IMR-90 (cell line): ENCODE results near the gene ELMO1. TPM values are rescaled to one million over a fixed set of nuclear protein-coding genes. Genes with fewer than 3 reads are reported as not detected.

Experiments
- ATAC-seq: fragments of 200-7000 bp; cut with Tn5 transposase; 2 replicates; pipeline ENCODE4 v1.9.1; 2020; ENCODE audit warnings: low read depth, mild to moderate bottlenecking, moderate library complexity
- BruUV-seq: library from RNA; stranded (reverse); fragments of 400-500 nt; replicated peaks from 2 replicates; lab custom pipeline; 2021; lab: Mats Ljungman, UMichigan
- CTCF ChIA-PET: fragments of 300-600 bp; formaldehyde crosslinking; extraction: SDS; loops from one replicate; lab custom pipeline; 2021; ENCODE audit warnings: antibody characterized with exemption; lab: Yijun Ruan, JAX
- POLR2A ChIA-PET: fragments of 300-600 bp; sonication (Branson Sonifier 250); formaldehyde crosslinking; loops from one replicate; lab custom pipeline; 2022; ENCODE audit warnings: antibody characterized with exemption; ENCODE audit not compliant: unreplicated experiment; lab: Charles Lee
- DNase-seq: peaks from one replicate; pipeline ENCODE4 v3.0.0; 2013
- H2AFZ ChIP-seq: replicated peaks from 2 replicates; pipeline ENCODE3; 2013; ENCODE audit warnings: low read length, mild to moderate bottlenecking; ENCODE audit not compliant: poor library complexity
- H2AK5ac ChIP-seq: 2 replicates; pipeline ENCODE4 v1.6.1; 2013; ENCODE audit warnings: low read depth, low read length, inconsistent platforms
- H2AK9ac ChIP-seq: replicated peaks from 2 replicates; pipeline ENCODE3; 2013; ENCODE audit warnings: mild to moderate bottlenecking, low read depth, low read length, moderate library complexity; ENCODE audit not compliant: poor library complexity
- H2BK120ac ChIP-seq: 2 replicates; pipeline ENCODE4 v1.6.1; 2013; ENCODE audit warnings: low read depth, low read length, inconsistent platforms
- H2BK15ac ChIP-seq: 3 replicates; pipeline ENCODE4 v1.6.1; 2013; ENCODE audit warnings: low read depth, low read length, inconsistent platforms
- H2BK20ac ChIP-seq: 2 replicates; pipeline ENCODE4 v1.6.1; 2013; ENCODE audit warnings: low read depth, mild to moderate bottlenecking, inconsistent platforms, low read length, moderate library complexity
- H2BK5ac ChIP-seq: 2 replicates; pipeline ENCODE4 v1.6.1; 2013; ENCODE audit warnings: mild to moderate bottlenecking, low read depth, low read length, inconsistent platforms; ENCODE audit not compliant: poor library complexity, severe bottlenecking
- H3K14ac ChIP-seq: replicated peaks from 2 replicates; pipeline ENCODE4 v1.6.1; 2013; ENCODE audit warnings: low read depth, low read length, inconsistent platforms
- H3K18ac ChIP-seq: 2 replicates; pipeline ENCODE4 v1.6.1; 2013; ENCODE audit warnings: low read depth, low read length, control low read depth
- H3K23ac ChIP-seq: 2 replicates; pipeline ENCODE4 v1.6.1; 2013; ENCODE audit warnings: low read depth, low read length, inconsistent platforms
- H3K27ac ChIP-seq: 2 replicates; pipeline ENCODE4 v1.5.1; 2013; ENCODE audit warnings: mild to moderate bottlenecking, control low read depth, low read length; ENCODE audit not compliant: insufficient read depth
- H3K27me3 ChIP-seq: 2 replicates; pipeline ENCODE4 v1.6.1; 2013; ENCODE audit warnings: low read length; ENCODE audit not compliant: control insufficient read depth, insufficient read depth
- H3K36me3 ChIP-seq: 2 replicates; pipeline ENCODE4 v1.6.1; 2013; ENCODE audit warnings: low read length, mixed read lengths; ENCODE audit not compliant: control insufficient read depth, insufficient read depth
- H3K4ac ChIP-seq: 2 replicates; pipeline ENCODE4 v1.6.1; 2013; ENCODE audit warnings: low read depth, low read length, inconsistent platforms
- H3K4me1 ChIP-seq: 2 replicates; pipeline ENCODE4 v1.6.1; 2013; ENCODE audit warnings: low read length, mixed read lengths; ENCODE audit not compliant: control insufficient read depth, insufficient read depth
- H3K4me2 ChIP-seq: 2 replicates; pipeline ENCODE4 v1.6.1; 2013; ENCODE audit warnings: low read depth, mild to moderate bottlenecking, control low read depth, low read length, moderate library complexity
- H3K4me3 ChIP-seq: 2 replicates; pipeline ENCODE4 v1.5.1; 2013; ENCODE audit warnings: low read depth, mild to moderate bottlenecking, control low read depth, low read length, moderate library complexity; ENCODE audit not compliant: insufficient read depth
- H3K56ac ChIP-seq: 2 replicates; pipeline ENCODE4 v1.6.1; 2013; ENCODE audit warnings: low read length, inconsistent platforms; ENCODE audit not compliant: insufficient read depth; ENCODE audit errors: extremely low read depth
- H3K79me1 ChIP-seq, 2 experiments: 2 replicates each; pipeline ENCODE4 v1.6.1; 2013; ENCODE audit warnings: low read length in 2 of 2, inconsistent platforms in 1 of 2, low read depth in 1 of 2
- H3K9ac ChIP-seq: 2 replicates; pipeline ENCODE4 v1.6.1; 2013; ENCODE audit warnings: low read depth, low read length, control low read depth
- H3K9me1 ChIP-seq: 2 replicates; pipeline ENCODE4 v1.6.1; 2013; ENCODE audit warnings: low read length, inconsistent platforms; ENCODE audit not compliant: insufficient read depth
- H3K9me3 ChIP-seq: 2 replicates; pipeline ENCODE4 v1.6.1; 2013; ENCODE audit warnings: low read length; ENCODE audit not compliant: control insufficient read depth, insufficient read depth
- H4K20me1 ChIP-seq: 2 replicates; pipeline ENCODE4 v1.6.1; 2013; ENCODE audit warnings: low read length, inconsistent platforms; ENCODE audit not compliant: insufficient read depth
- H4K5ac ChIP-seq: 2 replicates; pipeline ENCODE4 v1.6.1; 2013; ENCODE audit warnings: mild to moderate bottlenecking, low read depth, low read length, control low read depth
- H4K8ac ChIP-seq, 2 experiments: 2 replicates each; pipeline ENCODE4 v1.6.1; 2013; ENCODE audit warnings: low read depth in 2 of 2, low read length in 2 of 2, control low read depth in 1 of 2, inconsistent platforms in 1 of 2
- H4K91ac ChIP-seq: 2 replicates; pipeline ENCODE4 v1.6.1; 2013; ENCODE audit warnings: low read depth, low read length, inconsistent platforms; ENCODE audit not compliant: insufficient read depth
- BHLHE40 ChIP-seq: fragments of 150-350 bp; IDR thresholded peaks from 2 replicates; pipeline ENCODE4 v1.6.1; 2016; ENCODE audit warnings: mild to moderate bottlenecking, low read depth, low read length
- CEBPB ChIP-seq: IDR thresholded peaks from 2 replicates; pipeline ENCODE4 v1.6.1; 2012; ENCODE audit warnings: low read depth, low read length, improper control_type of control experiment
- CTCF ChIP-seq: conservative IDR thresholded peaks from 2 replicates; pipeline ENCODE4 v1.5.1; 2012; ENCODE audit warnings: mild to moderate bottlenecking, low read depth, low read length, improper control_type of control experiment
- ELK1 ChIP-seq: fragments of 150-350 bp; IDR thresholded peaks from 2 replicates; pipeline ENCODE4 v1.6.1; 2016; ENCODE audit warnings: low read depth, mild to moderate bottlenecking, low read length, moderate library complexity, borderline replicate concordance
- FOS ChIP-seq: fragments of 150-350 bp; IDR thresholded peaks from 2 replicates; pipeline ENCODE4 v1.6.1; 2016; ENCODE audit warnings: low read depth, low read length
- MAFK ChIP-seq: IDR thresholded peaks from 2 replicates; pipeline ENCODE4 v1.6.1; 2012; ENCODE audit warnings: low read depth, low read length, improper control_type of control experiment
- MAZ ChIP-seq: IDR thresholded peaks from 2 replicates; pipeline ENCODE4 v1.6.1; 2012; ENCODE audit warnings: low read depth, mild to moderate bottlenecking, low read length, improper control_type of control experiment, moderate library complexity, borderline replicate concordance
- MXI1 ChIP-seq: IDR thresholded peaks from 2 replicates; pipeline ENCODE4 v1.6.1; 2012; ENCODE audit warnings: low read depth, mild to moderate bottlenecking, low read length, moderate library complexity, borderline replicate concordance
- NFE2L2 ChIP-seq: fragments of 150-350 bp; IDR thresholded peaks from 2 replicates; pipeline ENCODE4 v1.6.1; 2016; ENCODE audit warnings: low read depth, mild to moderate bottlenecking, low read length
- POLR2A ChIP-seq: IDR thresholded peaks from 2 replicates; pipeline ENCODE4 v1.6.1; 2012; ENCODE audit warnings: mild to moderate bottlenecking, low read depth, low read length
- RAD21 ChIP-seq: IDR thresholded peaks from 2 replicates; pipeline ENCODE4 v1.6.1; 2012; ENCODE audit warnings: low read length, improper control_type of control experiment
- RCOR1 ChIP-seq: IDR thresholded peaks from 2 replicates; pipeline ENCODE4 v1.6.1; 2012; ENCODE audit warnings: mild to moderate bottlenecking, low read length, improper control_type of control experiment; ENCODE audit not compliant: insufficient replicate concordance
- RFX5 ChIP-seq: IDR thresholded peaks from 2 replicates; pipeline ENCODE4 v1.8.0; 2012; ENCODE audit warnings: low read depth, mild to moderate bottlenecking, low read length, moderate library complexity
- SMC3 ChIP-seq: fragments of 150-350 bp; IDR thresholded peaks from 2 replicates; pipeline ENCODE4 v1.6.1; 2016; ENCODE audit warnings: low read depth, mild to moderate bottlenecking, antibody characterized with exemption, low read length, moderate library complexity
- USF2 ChIP-seq: fragments of 150-350 bp; IDR thresholded peaks from 2 replicates; pipeline ENCODE4 v1.6.1; 2017; ENCODE audit warnings: mild to moderate bottlenecking, antibody characterized with exemption, low read length, low read depth
- WGBS, 2 experiments: methylation state at CpG; one replicate each; pipeline versions ENCODE4 v1.1.5 to v1.1.7; 2013; ENCODE audit warnings: missing lambda C conversion rate in 2 of 2; ENCODE audit not compliant: insufficient read length in 1 of 2; ENCODE audit errors: extremely low coverage in 2 of 2; 5-methylcytosine and 5-hydroxymethylcytosine counted together
- dilution Hi-C: fragments of 300-500 bp; cut with HindIII; formaldehyde crosslinking; loops from one replicate; pipeline ENCODE4 v1.14.3; 2018; ENCODE audit warnings: low sequenced_read_pairs; ENCODE audit not compliant: unreplicated experiment
- in situ Hi-C: fragments of 300-500 bp; cut with MboI; formaldehyde crosslinking; loops from 3 replicates; pipeline ENCODE4 v1.14.3; 2019; ENCODE audit warnings: low sequenced_read_pairs, inconsistent platforms, mixed read lengths
- intact Hi-C: fragments of 100-400 bp; cut with micrococcal nuclease; formaldehyde crosslinking; loops from 2 replicates; pipeline ENCODE4 v1.10.0; 2022
- polyA plus RNA-seq, 3 experiments: library from polyadenylated mRNA; depleted of rRNA; stranded (reverse); fragments of >200 nt; gene quantifications; 2 replicates each; pipeline ENCODE4 v1.2.3, GENCODE V29; 2012; ENCODE audit warnings: low replicate concordance in 1 of 3
- total RNA-seq: library from RNA; depleted of rRNA; stranded (reverse); fragments of >200 nt; gene quantifications from 2 replicates; pipeline ENCODE4 v1.2.3, GENCODE V29; 2012

Gene ELMO1
- total and polyA plus RNA-seq, 2 of the 4 experiments (the other 2 are of a cell fraction) = 0.03 TPM; not detected in 1

DNA sequence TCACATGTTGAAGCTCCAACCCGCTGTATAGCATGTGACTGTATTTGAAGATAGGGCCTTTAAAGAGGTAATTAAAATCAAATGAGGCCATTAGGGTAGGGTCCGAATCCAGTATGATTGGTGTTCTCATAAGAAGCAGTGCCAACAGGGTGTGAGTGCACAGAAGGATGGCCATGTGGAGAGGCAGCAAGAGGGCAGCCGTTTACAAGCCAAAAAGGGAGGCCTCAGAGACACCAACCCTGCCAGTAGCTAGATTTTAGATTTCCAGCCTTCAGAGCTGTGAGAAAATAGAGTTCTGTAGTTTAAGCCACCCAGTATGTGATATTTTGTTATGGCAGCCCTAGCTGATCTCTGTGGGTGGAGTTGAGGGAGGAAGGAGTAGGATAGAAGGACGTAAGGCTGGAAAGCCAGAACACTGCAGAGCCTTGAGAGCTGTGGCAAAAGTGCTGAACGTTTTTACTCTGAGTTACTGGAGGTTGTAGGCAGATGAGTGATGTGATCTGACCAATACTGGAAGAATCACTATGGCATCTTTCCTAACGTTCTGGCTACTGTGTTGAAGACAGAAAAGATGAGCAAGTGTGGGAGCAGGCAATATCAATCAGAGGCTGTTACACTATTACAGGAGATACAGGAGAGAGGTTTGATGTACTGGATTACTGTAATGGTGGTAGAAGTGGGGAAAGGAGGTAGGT is 334.9 kb downstream of the ELMO1 start:
- POLR2A ChIA-PET = no interaction called here
- Histone ChIP-seq H2BK5ac (no peak overlapping the region), H3K36me3 (no peaks in the 10 kb centered on the region), H3K4me3 (no peak overlapping the region), H3K4ac (no peak overlapping the region), H4K5ac (no peak overlapping the region), H3K27me3 (no peaks in the 10 kb centered on the region), H2BK20ac (no peak overlapping the region), H4K91ac (no peak overlapping the region), H3K4me1 (peaks cover 3% of the 10 kb centered on the region; the same call in 1 of the 2 replicates), H2BK15ac (no peak overlapping the region), H2AK9ac (no peak overlapping the region), H4K8ac (no peak overlapping the region), H3K56ac (no peak overlapping the region), H2AFZ (no peak overlapping the region), H3K9me1 (no peaks in the 10 kb centered on the region), H3K18ac (no peak overlapping the region), H3K9ac (no peak overlapping the region), H2AK5ac (no peak overlapping the region), H3K9me3 (peaks cover 2% of the 10 kb centered on the region; the same call in 1 of the 2 replicates), H3K79me1 (no peaks in the 10 kb centered on the region), H3K14ac (no peak overlapping the region), H3K4me2 (no peak overlapping the region), H2BK120ac (no peak overlapping the region), H3K23ac (no peak overlapping the region), H3K27ac (no peak overlapping the region), H4K20me1 (no peaks in the 10 kb centered on the region)
- CTCF ChIA-PET = no interaction called here
- BruUV-seq = no TSS peak
- dilution Hi-C loops = no loop called here
- no CpG with 5 or more reads among the region's 6 CpGs for WGBS, 2 experiments
- no peak for TF ChIP-seq NFE2L2
- no peak for TF ChIP-seq MAZ
- TF ChIP-seq CEBPB = no peak
- TF ChIP-seq SMC3 = no peak
- TF ChIP-seq RFX5 = no peak
- TF ChIP-seq CTCF = no peak
- no peak for TF ChIP-seq ELK1
- TF ChIP-seq MXI1 = no peak
- TF ChIP-seq RAD21 = no peak
- TF ChIP-seq POLR2A = no peak
- no peak for TF ChIP-seq USF2
- no peak for TF ChIP-seq FOS
- TF ChIP-seq BHLHE40 = no peak
- TF ChIP-seq RCOR1 = no peak
- TF ChIP-seq MAFK = no peak
- intact Hi-C loops = no loop called here
- in situ Hi-C loops = no loop called here
- no peak for ATAC-seq
- DNase-seq = no peak
